GM19395 (cell line): ENCODE data around the gene ANKRA2.

Experiments
- ATAC-seq: cut with Tn5 transposase; IDR thresholded peaks from one replicate; pipeline ENCODE4 v1.9.1; 2021; ENCODE audit warnings: mild to moderate bottlenecking, moderate library complexity; ENCODE audit not compliant: unreplicated experiment

ANKRA2 gene, protein sequence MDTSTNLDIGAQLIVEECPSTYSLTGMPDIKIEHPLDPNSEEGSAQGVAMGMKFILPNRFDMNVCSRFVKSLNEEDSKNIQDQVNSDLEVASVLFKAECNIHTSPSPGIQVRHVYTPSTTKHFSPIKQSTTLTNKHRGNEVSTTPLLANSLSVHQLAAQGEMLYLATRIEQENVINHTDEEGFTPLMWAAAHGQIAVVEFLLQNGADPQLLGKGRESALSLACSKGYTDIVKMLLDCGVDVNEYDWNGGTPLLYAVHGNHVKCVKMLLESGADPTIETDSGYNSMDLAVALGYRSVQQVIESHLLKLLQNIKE

GRCh38 chr5:73565139-73565968 lies at the start of gene ANKRA2, which contains the start of gene UTP15:
Gene ANKRA2 (minus strand): TSS chr5:73565639. CDS start chr5:73562881, 2,758 bp downstream.
Gene UTP15 (plus strand): TSS chr5:73565743. CDS start chr5:73567345, 1,602 bp downstream.
- ATAC-seq: peak; percentile 95

DNA sequence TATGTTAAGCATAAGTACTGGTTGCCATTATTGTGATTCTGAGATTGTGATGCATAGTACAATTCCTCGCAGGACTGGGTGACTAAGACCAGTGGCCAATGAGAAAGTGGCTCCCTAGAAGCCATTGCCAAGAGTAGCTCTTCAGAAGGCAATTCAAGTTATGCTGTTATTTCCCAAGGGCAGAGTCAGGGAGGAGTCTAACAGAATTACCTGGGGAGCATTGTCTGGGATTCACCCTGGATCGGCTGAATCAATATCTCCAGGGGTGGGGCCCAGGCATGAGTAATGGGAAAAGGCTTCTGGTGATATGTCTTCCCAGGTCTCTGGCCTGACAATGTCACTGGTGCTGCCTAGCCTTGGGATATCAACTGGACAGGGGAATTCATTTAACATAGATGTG lies 49.6 kb upstream of the ANKRA2 start:
- no peak for ATAC-seq

DNA sequence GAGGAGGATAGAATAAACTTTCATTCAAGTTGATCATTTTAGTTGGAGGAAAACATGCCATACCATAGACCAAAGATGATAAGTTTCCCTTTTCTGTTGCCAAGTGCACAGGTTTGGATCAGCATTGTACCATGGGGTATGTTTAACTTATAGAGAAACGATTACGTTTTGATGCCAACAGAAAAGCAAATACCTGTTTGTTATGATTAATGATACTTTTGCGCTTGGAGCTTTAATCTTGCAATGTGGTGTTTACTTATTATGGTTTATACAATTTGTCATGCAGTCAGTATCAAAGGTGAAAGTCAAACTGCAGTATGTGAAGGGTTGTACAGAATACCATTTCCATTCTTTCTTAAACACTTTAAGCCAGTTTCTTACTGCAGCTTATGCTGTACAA lies 47.4 kb upstream of the ANKRA2 start:
- ATAC-seq: no peak

DNA sequence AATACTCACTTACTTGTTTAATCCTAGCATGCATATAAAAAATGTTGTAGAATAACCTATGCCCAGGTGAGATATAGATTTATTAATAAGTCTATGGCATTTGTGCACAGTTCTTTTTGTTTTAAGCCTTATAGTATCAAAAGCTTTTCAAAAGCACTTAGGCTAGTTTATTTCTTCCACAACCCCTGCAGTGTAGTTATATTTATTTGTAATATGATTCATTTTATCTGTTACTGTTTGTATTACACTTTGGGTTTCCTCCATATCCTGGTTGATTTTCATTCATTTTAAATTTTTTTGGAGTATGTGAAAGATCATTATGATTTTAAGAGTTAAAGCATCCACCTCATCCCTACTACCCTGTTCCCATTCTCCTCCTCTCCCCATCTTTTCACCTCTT lies 41.8 kb upstream of the ANKRA2 start:
- ATAC-seq: no peak

DNA sequence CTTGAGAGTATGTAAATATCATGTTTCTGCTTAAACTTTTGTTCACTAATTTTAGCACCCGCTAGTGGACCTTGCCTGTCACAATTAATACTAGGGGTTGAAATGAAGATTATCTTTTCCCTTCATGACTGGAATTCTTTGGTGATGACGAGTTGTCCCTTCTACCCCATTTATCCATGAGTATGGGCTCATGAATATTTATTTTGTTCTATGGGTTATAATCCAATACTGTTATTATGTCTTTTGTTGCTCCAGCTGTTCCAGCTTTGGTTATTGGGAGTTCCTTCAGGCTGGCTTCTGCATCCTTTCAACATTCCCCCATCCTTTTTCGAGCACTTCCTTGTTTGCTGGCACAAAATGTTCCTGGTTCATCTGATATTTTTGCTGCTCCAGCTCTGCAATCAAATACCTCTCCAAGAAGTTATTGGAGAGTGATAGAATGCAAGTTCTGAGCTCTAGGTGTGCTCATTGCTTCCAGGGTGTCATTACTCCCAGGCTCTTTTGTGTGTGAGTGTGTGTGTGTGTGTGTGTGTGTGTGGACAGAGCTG lies 40.8 kb upstream of the ANKRA2 start:
- ATAC-seq: no peak

- no peak for ATAC-seq
These were observed 40.0 kb upstream of the ANKRA2 start for GRCh38 chr5:73605223-73606087.

DNA sequence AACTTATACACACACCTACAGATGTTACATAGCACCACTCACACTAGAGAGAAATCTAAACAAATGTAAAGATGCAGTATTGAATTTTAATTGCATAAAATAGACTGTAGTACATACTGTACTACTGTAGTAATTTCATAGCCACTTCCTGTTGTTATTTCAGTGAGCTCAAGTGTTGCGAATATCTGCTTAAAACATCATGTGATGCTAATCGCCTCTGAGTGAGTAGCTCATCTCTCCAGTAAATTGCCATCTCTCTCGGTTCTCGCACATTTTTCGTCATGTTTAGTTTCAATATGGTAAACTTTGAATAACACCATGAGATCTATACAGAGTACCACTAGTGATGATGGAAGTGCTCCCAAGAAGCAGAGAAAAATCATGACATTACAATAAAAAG lies 38.6 kb upstream of the ANKRA2 start:
- no peak for ATAC-seq

- ATAC-seq: no peak
These were observed 33.9 kb upstream of the ANKRA2 start for GRCh38 chr5:73599380-73599779.

- no peak for ATAC-seq
These were observed 31.4 kb upstream of the ANKRA2 start for GRCh38 chr5:73596705-73597328.

DNA sequence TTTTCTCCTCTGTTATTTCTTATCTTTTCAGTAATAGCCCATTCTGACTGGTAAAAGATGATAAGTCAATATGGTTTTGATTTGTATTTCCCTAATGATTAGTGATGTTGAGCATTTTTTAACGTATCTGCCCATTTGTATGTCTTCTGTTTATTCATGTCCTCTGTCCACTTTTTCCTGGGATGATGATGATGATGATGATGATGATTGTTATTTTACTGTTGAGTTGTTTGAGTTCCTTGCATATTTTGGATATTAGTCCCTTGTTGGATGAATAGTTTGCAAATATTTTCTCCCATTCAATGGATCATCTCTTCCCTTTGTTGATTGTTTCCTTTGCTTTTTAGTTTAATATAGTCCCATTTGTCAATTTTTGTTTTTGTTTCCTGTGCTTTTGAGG lies 27.1 kb upstream of the ANKRA2 start:
- ATAC-seq: no peak

GRCh38 chr5:73591698-73592501 lies 26.5 kb upstream of the ANKRA2 start:
- ATAC-seq: no peak

GRCh38 chr5:73591102-73591695 lies 25.8 kb upstream of the ANKRA2 start:
- ATAC-seq: peak; percentile 70

DNA sequence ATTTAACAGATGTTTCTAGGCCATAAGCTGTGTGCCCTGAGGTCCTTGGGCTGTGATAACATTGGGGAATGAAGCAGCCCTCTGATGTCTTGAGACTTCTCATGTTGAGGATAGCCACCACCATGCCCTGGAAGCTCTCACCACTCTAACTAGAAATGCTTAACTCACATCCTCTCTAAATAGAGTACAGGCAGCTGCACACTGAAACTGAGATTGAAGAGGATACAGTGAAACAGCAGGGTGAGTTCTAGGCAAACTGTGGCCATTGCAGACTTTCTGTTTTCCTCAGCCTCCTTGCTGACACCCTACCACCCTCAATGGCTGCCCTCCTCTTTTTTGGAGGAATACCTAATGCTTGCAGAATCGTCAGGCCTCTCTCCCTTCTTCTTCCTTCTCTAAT lies 22.5 kb upstream of the ANKRA2 start:
- peak; percentile 64 for ATAC-seq

DNA sequence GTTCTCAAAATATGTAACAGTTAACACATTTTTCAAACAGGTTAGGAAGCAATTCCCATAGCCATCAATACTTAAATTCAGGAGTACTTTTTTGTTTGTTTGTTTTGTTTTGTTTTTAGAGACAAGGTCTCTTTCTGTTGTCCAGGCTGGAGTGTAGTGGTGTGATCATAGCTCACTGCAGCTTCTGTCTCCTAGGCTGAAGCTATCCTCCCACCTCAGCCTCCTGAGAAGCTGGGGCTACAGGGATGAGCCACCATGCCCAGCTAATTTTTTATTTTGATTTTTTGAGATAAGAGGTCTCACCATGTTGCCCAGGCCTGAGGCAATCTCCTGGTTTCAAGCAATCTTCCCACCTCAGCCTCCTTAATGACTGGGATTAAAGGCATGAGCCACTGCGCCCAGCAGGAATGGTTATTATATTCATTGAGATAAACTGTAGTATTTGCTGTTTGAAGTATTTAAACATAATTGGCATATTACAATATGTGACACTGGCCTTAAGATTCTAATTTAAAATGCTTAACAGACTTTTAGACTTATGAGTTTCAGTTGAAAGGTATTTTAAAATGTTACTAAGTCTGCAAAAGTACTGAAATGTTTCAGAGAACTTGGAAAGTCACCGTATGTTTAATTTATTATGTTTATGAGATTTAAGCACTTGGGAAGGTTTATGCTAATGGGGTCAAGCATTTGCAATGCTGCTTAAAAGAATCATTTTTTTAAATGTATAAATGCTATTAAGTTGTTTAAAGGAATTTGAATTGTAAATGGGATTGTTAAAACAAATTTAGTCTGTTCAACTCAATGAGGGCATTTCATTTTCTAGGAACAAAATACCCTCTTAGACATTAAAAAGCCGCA lies 17.1 kb upstream of the ANKRA2 start:
- no peak for ATAC-seq

DNA sequence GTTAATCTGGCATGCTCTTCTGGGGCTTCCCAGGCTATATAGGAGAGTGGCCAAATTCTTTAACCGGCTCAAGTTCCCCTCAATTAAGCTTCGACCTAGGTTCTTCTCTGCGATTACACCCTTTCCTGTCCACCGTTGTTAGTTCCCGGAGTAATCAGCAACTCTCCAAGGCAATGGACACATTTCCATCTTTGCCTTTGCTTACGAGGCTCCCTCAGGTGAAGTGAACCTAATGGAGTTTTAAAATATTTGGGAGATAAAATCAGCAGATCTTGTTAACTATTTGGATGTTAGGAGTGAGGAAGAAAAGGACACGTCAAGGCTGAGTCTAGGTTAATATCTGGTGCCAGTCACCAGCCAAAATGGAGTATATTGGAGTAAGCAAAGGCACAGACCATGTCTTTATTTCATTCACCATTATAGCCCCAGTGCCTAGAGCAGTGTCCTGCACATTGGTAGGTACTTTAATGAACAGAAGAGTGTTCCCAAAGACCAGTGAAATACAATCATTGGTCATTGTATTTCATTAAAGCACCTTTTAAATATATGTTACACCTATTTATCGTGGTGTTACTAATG lies 619 bp upstream of the ANKRA2 start:
- peak; percentile 39 for ATAC-seq

GRCh38 chr5:73564675-73565074 lies 764 bp downstream of the ANKRA2 start:
- ATAC-seq: peak; percentile 10

GRCh38 chr5:73564018-73564417 lies 1.4 kb downstream of the ANKRA2 start:
- ATAC-seq: no peak

GRCh38 chr5:73558950-73559349 lies 6.5 kb downstream of the ANKRA2 start:
- ATAC-seq: no peak
